ENCODE measurements around the gene PHLPP1. TPM values are rescaled to one million over a fixed set of nuclear protein-coding genes. Genes with fewer than 3 reads are reported as not detected.

Gene PHLPP1
- total RNA-seq, 2 experiments from 2014 or later, result 8.2 to 8.6 TPM

- DNase-seq, result no peak
- TF ChIP-seq CTCF (IDR thresholded peaks at IDR 0.05), result no peak
- intact Hi-C loops (cut with micrococcal nuclease), result no loop called here
- H3K9me3 Mint-ChIP-seq, result no peaks in the 10 kb centered on the region
- H3K27me3 Mint-ChIP-seq, result no peaks in the 10 kb centered on the region
- H3K4me3 Mint-ChIP-seq, result no peak overlapping the region
- POLR2A ChIA-PET, result no interaction called here
- peaks cover 7% of the 10 kb centered on the region for H3K36me3 Mint-ChIP-seq (ENCODE audit: low read depth)
- no peak overlapping the region for H3K27ac Mint-ChIP-seq
- peaks cover 4% of the 10 kb centered on the region for H3K4me1 Mint-ChIP-seq (ENCODE audit: low read depth)
- CTCF ChIA-PET, result no interaction called here
- no peak for ATAC-seq
These were observed 114.6 kb downstream of the PHLPP1 start for GRCh38 chr18:62829936-62830335.

- ChIA-PET POLR2A (interaction anchor here (0.5 kb wide), 1 partner anchor 120 kb away, joined by 3 read pairs; no protein-coding TSS in a partner anchor), CTCF (interaction anchor here (1.1 kb wide), 1 partner anchor 126 kb away, joined by 3 read pairs; no protein-coding TSS in a partner anchor)
- DNase-seq (no peak), ATAC-seq (no peak)
- Mint-ChIP-seq H3K27me3 (no peaks in the 10 kb centered on the region), H3K36me3 (ENCODE audit: low read depth) (peaks cover 7% of the 10 kb centered on the region), H3K4me1 (ENCODE audit: low read depth) (peaks cover 4% of the 10 kb centered on the region), H3K9me3 (no peaks in the 10 kb centered on the region), H3K27ac (no peak overlapping the region), H3K4me3 (no peak overlapping the region)
- TF ChIP-seq CTCF (IDR thresholded peaks at IDR 0.05), result no peak
- intact Hi-C loops (cut with micrococcal nuclease), result no loop called here
These were observed 116.9 kb downstream of the PHLPP1 start for GRCh38 chr18:62832282-62832681.

- intact Hi-C loops (cut with micrococcal nuclease), result no loop called here
- DNase-seq (no peak), ATAC-seq (no peak)
- Mint-ChIP-seq H3K4me1 (ENCODE audit: low read depth) (peaks cover 2% of the 10 kb centered on the region), H3K36me3 (ENCODE audit: low read depth) (peaks cover 7% of the 10 kb centered on the region), H3K27me3 (no peaks in the 10 kb centered on the region), H3K4me3 (no peak overlapping the region), H3K9me3 (no peaks in the 10 kb centered on the region), H3K27ac (no peak overlapping the region)
- ChIA-PET CTCF (no interaction called here), POLR2A (no interaction called here)
- TF ChIP-seq CTCF (IDR thresholded peaks at IDR 0.05), result no peak
These were observed 118.2 kb downstream of the PHLPP1 start for GRCh38 chr18:62833494-62833893.

- ChIA-PET POLR2A (interaction anchor here (0.5 kb wide), 1 partner anchor 131 kb away, joined by 4 read pairs; no protein-coding TSS in a partner anchor), CTCF (interaction anchor here (1.0 kb wide), 1 partner anchor 28 kb away, joined by 3 read pairs; no protein-coding TSS in a partner anchor)
- H3K9me3 Mint-ChIP-seq, result no peaks in the 10 kb centered on the region
These were observed 119.4 kb downstream of the PHLPP1 start for GRCh38 chr18:62834715-62835114.

GRCh38 chr18:62837011-62837410, 121.7 kb downstream of the PHLPP1 start:
- ChIA-PET CTCF (no interaction called here), POLR2A (no interaction called here)
- Mint-ChIP-seq H3K36me3 (ENCODE audit: low read depth) (no peaks in the 10 kb centered on the region), H3K27ac (no peak overlapping the region), H3K9me3 (no peaks in the 10 kb centered on the region), H3K27me3 (no peaks in the 10 kb centered on the region), H3K4me3 (no peak overlapping the region), H3K4me1 (ENCODE audit: low read depth) (peaks cover 11% of the 10 kb centered on the region)
- intact Hi-C loops (cut with micrococcal nuclease), result no loop called here
- no peak for TF ChIP-seq CTCF (IDR thresholded peaks at IDR 0.05)
- DNase-seq (no peak), ATAC-seq (no peak)

More at GRCh38 chr18:62834715-62835114, 119.4 kb downstream of the PHLPP1 start:
- Mint-ChIP-seq H3K27me3 (no peaks in the 10 kb centered on the region), H3K4me1 (ENCODE audit: low read depth) (peaks cover 4% of the 10 kb centered on the region), H3K27ac (no peak overlapping the region), H3K4me3 (no peak overlapping the region), H3K36me3 (ENCODE audit: low read depth) (peaks cover 7% of the 10 kb centered on the region)
- ATAC-seq (no peak), DNase-seq (no peak)
- no peak for TF ChIP-seq CTCF (IDR thresholded peaks at IDR 0.05)
- intact Hi-C loops (cut with micrococcal nuclease), result no loop called here

All from activated CD8-positive, alpha-beta T cell treated with anti-CD3 and anti-CD28 coated beads for 36 hours (primary cell).